ENCODE results near the gene SDK2.
A peak's percentile ranks its signal among the peaks of the same experiment; 100 is the strongest.
"Not testable (repeated sequence)": the region's sequence is repeated elsewhere in the genome, so short reads cannot be mapped to it uniquely, and the experiment has no call there.

SDK2 gene

DNA sequence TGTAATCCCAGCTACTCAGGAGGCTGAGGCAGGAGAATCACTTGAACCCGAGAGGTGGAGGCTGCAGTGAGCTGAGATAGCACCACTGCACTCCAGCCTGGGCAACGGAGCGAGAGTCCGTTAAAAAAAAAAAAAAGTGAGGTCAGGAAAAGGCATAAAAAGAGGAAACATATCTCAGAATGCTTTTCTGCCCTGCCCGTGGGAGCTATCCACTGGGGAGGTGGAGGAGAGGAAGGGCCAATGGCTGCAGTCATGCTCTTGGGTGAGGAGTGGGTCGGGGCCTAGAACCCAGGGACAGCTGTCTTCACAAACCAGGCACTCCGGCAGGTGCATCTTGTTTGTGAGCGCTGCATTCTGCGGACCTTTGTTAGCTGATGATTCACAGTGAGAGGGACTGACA lies 272.4 kb downstream of the SDK2 start:
- TF ChIP-seq, protein P1, sequence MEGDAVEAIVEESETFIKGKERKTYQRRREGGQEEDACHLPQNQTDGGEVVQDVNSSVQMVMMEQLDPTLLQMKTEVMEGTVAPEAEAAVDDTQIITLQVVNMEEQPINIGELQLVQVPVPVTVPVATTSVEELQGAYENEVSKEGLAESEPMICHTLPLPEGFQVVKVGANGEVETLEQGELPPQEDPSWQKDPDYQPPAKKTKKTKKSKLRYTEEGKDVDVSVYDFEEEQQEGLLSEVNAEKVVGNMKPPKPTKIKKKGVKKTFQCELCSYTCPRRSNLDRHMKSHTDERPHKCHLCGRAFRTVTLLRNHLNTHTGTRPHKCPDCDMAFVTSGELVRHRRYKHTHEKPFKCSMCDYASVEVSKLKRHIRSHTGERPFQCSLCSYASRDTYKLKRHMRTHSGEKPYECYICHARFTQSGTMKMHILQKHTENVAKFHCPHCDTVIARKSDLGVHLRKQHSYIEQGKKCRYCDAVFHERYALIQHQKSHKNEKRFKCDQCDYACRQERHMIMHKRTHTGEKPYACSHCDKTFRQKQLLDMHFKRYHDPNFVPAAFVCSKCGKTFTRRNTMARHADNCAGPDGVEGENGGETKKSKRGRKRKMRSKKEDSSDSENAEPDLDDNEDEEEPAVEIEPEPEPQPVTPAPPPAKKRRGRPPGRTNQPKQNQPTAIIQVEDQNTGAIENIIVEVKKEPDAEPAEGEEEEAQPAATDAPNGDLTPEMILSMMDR (IDR thresholded peaks at IDR 0.05; ENCODE audit: insufficient read depth, missing control alignments): no peak
- DNase-seq (ENCODE audit: insufficient read length, low spot score): no peak
- no peak for FAIRE-seq

DNA sequence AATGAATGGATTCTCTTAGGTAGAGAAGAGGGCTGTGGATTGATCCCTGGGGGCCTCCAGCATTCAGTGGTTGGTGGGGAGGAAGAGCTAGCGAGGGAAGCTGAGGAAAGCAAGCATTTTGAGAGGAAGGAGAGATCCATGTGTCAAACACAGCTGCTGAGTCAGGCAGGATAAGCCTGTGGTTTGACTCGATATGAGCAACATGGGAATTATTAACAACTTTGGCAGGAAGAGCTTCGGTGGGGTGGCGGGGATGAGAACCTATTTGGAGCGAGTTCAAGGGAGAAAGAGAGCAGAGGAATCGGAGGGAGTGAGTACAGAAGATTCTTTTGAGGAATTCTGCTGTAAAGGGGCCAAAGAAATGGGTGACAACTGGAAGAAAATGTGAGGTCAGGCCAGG lies 273.0 kb downstream of the SDK2 start:
- FAIRE-seq (no peak), DNase-seq (ENCODE audit: insufficient read length, low spot score) (no peak)
- TF ChIP-seq, protein P1 (IDR thresholded peaks at IDR 0.05; ENCODE audit: insufficient read depth, missing control alignments): no peak

- FAIRE-seq: not testable (repeated sequence)
- peak; percentile 54 for DNase-seq (ENCODE audit: insufficient read length, low spot score)
- TF ChIP-seq, protein P1 (IDR thresholded peaks at IDR 0.05; ENCODE audit: insufficient read depth, missing control alignments): peak; percentile 98
Observed at GRCh38 chr17:73369817-73370490, 274.3 kb downstream of the SDK2 start.

GRCh38 chr17:73369111-73369521 lies 275.1 kb downstream of the SDK2 start:
- TF ChIP-seq, protein P1 (IDR thresholded peaks at IDR 0.05; ENCODE audit: insufficient read depth, missing control alignments): no peak
- DNase-seq (ENCODE audit: insufficient read length, low spot score): no peak
- FAIRE-seq: no peak

DNA sequence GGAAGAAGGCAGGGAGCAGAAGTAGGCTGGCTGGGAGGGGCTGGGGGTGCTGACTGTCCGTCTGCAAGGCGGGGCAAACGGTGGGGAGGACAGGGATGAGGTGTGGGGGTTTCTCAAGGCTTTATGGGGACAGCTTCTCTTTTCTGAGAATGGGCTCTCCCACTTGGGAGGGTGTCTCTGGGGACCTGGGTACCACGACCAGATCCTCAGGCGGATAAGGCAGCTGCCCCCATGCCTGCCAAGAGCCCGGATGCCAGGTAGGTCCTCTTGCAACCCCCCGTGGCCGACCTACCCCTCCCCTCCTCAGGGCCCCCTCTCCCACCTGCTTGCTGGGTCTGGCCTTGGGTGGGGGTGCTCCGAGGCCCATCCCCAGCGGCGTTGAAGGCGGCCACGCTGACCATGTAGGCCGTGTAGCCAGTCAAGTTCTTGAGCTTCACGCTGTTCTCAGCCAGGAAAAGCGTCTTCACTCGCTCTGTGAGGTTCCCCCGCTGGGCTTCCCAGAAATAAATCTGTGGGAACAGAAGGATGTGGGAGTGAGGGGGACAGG lies 276.1 kb downstream of the SDK2 start:
- TF ChIP-seq, protein P1 (IDR thresholded peaks at IDR 0.05; ENCODE audit: insufficient read depth, missing control alignments): no peak
- no peak for DNase-seq (ENCODE audit: insufficient read length, low spot score)
- no peak for FAIRE-seq

DNA sequence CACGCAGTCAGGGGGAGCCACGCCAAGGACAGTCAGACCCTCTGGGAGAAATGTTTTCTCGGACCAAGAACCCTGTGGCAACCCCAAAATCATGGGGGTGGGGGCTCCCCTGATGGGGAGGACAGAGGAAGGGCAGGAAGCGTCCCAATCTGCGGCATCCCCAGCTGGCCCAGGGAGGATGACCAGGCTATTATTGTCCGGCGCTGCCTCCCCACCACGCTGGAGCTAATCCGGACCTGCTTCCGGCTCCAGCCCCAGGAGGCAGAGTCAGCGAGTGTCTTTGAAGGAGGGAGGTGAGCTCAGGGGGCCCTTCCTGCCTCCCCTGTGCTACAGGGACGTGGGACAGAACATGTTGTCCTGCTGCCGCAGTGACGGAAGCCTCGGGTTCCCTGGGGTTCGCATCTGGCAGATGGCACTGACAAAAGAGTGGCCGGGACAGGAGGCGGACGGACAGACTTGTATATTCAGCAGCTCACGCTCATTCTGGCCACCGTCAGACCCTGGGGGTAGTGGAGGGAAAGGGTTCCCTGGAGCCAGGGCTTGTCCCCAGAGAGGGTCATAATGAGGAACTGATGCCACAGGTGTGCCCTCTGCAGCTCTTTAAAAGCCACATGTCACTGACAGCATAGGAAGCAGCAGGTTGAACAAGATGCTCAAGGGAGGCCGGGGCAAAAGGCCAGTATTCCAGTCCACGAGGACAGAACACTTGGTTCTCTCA lies 278.2 kb downstream of the SDK2 start:
- TF ChIP-seq, protein P1 (IDR thresholded peaks at IDR 0.05; ENCODE audit: insufficient read depth, missing control alignments): no peak
- DNase-seq (ENCODE audit: insufficient read length, low spot score) (no peak), FAIRE-seq (no peak)
